OCI-LY3 (cell line): ENCODE results near the gene MYL6.
"Not testable (repeated sequence)": the region's sequence is repeated elsewhere in the genome, so short reads cannot be mapped to it uniquely, and the experiment has no call there.

ENCODE experiments used
- H2AFZ ChIP-seq: fragments of 200-600, 300-600 bp; shearing (Covaris generic); 2 replicates; pipeline ENCODE4 v1.6.0; 2014; ENCODE audit warnings: antibody characterized with exemption, low read depth, low read length
- H3K27ac ChIP-seq: fragments of 200-600, 300-600 bp; sonication (generic); 2 replicates; pipeline ENCODE4 v1.5.1; 2014; ENCODE audit warnings: mild to moderate bottlenecking, low read length, moderate library complexity, mixed read lengths
- H3K27me3 ChIP-seq: fragments of 200-600, 300-600 bp; sonication (generic); 2 replicates; pipeline ENCODE4 v1.6.1; 2014; ENCODE audit warnings: low read depth, low read length, mixed read lengths
- H3K36me3 ChIP-seq: fragments of 200-600, 300-600 bp; sonication (generic); replicated peaks from 2 replicates; pipeline ENCODE3; 2014; ENCODE audit warnings: low read depth, low read length, mixed read lengths
- H3K4me1 ChIP-seq: fragments of 300-600, 200-600 bp; sonication (generic); 2 replicates; pipeline ENCODE4 v1.6.1; 2014; ENCODE audit warnings: low read length, mixed read lengths
- H3K4me2 ChIP-seq: fragments of 200-600, 300-600 bp; sonication (generic); 2 replicates; pipeline ENCODE4 v1.6.1; 2014; ENCODE audit warnings: low read length, mixed read lengths
- H3K4me3 ChIP-seq: fragments of 300-600, 200-600 bp; sonication (generic); 2 replicates; pipeline ENCODE4 v1.5.1; 2014; ENCODE audit warnings: antibody characterized with exemption, mild to moderate bottlenecking, low read length, moderate library complexity
- H3K79me2 ChIP-seq: fragments of 300-600, 200-600 bp; shearing (Covaris generic); 2 replicates; pipeline ENCODE4 v1.6.1; 2014; ENCODE audit warnings: mild to moderate bottlenecking, low read length, mixed read lengths
- H3K9ac ChIP-seq: fragments of 300-600, 200-600 bp; shearing (Covaris generic); 2 replicates; pipeline ENCODE4 v1.6.0; 2014; ENCODE audit warnings: mild to moderate bottlenecking, low read length, moderate library complexity
- H3K9me3 ChIP-seq: fragments of 200-600, 300-600 bp; shearing (Covaris generic); 2 replicates; pipeline ENCODE4 v1.6.1; 2014; ENCODE audit warnings: low read length, mixed read lengths; ENCODE audit not compliant: insufficient read depth
- H4K20me1 ChIP-seq: fragments of 200-600, 300-600 bp; sonication (generic); 2 replicates; pipeline ENCODE4 v1.6.1; 2016; ENCODE audit warnings: low read length, mixed read lengths; ENCODE audit not compliant: insufficient read depth
- EZH2phosphoT487 ChIP-seq: fragments of 200-600 bp; shearing (Covaris generic); IDR thresholded peaks from 2 replicates; pipeline ENCODE4 v1.6.1; 2018; ENCODE audit warnings: antibody characterized with exemption, mixed run types, low read depth
- TF ChIP-seq, protein P1 (sequence below): fragments of 200-600, 300-600 bp; sonication (generic); IDR thresholded peaks from 2 replicates; pipeline ENCODE4 v1.5.1; 2014; ENCODE audit warnings: antibody characterized with exemption, low read length, low read depth

The MYL6 gene

DNA sequence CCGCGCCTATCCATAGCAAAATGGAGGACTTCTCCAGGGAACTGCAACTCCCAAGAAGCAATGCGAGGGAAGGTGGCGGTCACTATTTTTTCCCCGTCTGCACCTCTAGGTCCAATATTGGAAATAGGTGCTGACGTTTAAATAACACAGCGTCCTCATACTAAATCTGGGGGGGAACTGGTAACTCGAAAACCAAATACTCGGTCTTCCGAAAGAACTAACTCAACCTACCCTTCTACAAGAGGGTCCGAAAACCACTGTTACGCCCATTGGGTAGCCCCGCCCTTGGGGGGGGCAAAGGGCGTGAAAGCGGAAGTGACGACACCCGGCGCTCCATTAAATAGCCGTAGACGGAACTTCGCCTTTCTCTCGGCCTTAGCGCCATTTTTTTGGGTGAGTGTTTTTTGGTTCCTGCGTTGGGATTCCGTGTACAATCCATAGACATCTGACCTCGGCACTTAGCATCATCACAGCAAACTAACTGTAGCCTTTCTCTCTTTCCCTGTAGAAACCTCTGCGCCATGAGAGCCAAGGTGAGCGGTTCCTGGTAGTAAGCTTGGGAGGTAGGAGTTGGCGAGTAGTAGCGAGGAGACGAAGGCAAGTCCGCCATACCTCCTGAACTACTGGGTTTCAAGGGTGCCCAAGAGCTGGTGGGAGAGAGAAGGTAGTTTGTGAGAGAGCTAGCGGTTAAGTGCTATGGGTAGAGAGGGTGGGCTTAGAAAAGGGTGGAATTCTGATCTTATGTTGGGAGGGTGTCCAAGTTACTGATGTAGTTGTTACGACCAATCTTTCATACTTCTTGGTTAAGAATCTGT lies 41.7 kb upstream of the MYL6 start, which contains the start of gene RPL41:
TSS of gene RPL41 (plus strand) at position 367 of the 815 bp plus-strand sequence.
- Histone ChIP-seq H3K4me2 (peak within 1 kb of the TSS; percentile 77), H3K9ac (peak within 1 kb of the TSS; percentile 96), H3K4me3 (peak within 1 kb of the TSS; percentile 89), H3K27me3 (no peaks in the 10 kb centered on the region), H3K36me3 (peaks cover 30% of the 10 kb centered on the region), H4K20me1 (no peaks in the 10 kb centered on the region), H3K79me2 (peaks cover 21% of the 10 kb centered on the region), H3K4me1 (peaks cover 18% of the 10 kb centered on the region), H2AFZ (peak within 1 kb of the TSS; percentile 93), H3K9me3 (no peaks in the 10 kb centered on the region), H3K27ac (peak within 1 kb of the TSS; percentile 87)
- no peak for TF ChIP-seq EZH2phosphoT487
- TF ChIP-seq, protein P1, sequence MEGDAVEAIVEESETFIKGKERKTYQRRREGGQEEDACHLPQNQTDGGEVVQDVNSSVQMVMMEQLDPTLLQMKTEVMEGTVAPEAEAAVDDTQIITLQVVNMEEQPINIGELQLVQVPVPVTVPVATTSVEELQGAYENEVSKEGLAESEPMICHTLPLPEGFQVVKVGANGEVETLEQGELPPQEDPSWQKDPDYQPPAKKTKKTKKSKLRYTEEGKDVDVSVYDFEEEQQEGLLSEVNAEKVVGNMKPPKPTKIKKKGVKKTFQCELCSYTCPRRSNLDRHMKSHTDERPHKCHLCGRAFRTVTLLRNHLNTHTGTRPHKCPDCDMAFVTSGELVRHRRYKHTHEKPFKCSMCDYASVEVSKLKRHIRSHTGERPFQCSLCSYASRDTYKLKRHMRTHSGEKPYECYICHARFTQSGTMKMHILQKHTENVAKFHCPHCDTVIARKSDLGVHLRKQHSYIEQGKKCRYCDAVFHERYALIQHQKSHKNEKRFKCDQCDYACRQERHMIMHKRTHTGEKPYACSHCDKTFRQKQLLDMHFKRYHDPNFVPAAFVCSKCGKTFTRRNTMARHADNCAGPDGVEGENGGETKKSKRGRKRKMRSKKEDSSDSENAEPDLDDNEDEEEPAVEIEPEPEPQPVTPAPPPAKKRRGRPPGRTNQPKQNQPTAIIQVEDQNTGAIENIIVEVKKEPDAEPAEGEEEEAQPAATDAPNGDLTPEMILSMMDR = no peak

DNA sequence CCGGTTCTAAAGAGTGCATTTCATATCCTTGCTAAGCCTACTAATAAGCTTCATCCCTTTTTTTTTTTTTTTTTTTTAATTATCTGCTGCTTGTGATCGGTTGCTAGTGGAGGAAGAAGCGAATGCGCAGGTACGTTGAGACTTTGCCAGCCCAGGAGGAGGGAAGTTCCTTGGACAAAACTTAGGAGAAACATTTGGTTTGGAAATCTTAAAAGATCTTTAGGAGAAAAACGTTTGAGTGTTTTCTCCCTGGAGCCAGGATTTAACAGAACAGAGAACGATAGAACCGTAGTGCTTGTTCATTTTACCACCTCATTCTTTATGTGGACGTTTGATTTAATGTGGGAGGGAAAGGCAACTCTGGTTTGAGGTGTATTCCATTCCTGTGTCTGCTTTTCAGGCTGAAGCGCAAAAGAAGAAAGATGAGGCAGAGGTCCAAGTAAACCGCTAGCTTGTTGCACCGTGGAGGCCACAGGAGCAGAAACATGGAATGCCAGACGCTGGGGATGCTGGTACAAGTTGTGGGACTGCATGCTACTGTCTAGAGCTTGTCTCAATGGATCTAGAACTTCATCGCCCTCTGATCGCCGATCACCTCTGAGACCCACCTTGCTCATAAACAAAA lies 41.0 kb upstream of the MYL6 start:
- H3K79me2 ChIP-seq = peaks cover 21% of the 10 kb centered on the region
- peak overlapping the region; percentile 96 for H3K9ac ChIP-seq
- H3K36me3 ChIP-seq = peaks cover 26% of the 10 kb centered on the region
- H3K9me3 ChIP-seq, H4K20me1 ChIP-seq, H3K27me3 ChIP-seq, H2AFZ ChIP-seq: not testable (repeated sequence)
- H3K27ac ChIP-seq = peak overlapping the region; percentile 87
- H3K4me2 ChIP-seq = peak overlapping the region; percentile 77
- H3K4me3 ChIP-seq = peak overlapping the region; percentile 89
- peaks cover 18% of the 10 kb centered on the region for H3K4me1 ChIP-seq

DNA sequence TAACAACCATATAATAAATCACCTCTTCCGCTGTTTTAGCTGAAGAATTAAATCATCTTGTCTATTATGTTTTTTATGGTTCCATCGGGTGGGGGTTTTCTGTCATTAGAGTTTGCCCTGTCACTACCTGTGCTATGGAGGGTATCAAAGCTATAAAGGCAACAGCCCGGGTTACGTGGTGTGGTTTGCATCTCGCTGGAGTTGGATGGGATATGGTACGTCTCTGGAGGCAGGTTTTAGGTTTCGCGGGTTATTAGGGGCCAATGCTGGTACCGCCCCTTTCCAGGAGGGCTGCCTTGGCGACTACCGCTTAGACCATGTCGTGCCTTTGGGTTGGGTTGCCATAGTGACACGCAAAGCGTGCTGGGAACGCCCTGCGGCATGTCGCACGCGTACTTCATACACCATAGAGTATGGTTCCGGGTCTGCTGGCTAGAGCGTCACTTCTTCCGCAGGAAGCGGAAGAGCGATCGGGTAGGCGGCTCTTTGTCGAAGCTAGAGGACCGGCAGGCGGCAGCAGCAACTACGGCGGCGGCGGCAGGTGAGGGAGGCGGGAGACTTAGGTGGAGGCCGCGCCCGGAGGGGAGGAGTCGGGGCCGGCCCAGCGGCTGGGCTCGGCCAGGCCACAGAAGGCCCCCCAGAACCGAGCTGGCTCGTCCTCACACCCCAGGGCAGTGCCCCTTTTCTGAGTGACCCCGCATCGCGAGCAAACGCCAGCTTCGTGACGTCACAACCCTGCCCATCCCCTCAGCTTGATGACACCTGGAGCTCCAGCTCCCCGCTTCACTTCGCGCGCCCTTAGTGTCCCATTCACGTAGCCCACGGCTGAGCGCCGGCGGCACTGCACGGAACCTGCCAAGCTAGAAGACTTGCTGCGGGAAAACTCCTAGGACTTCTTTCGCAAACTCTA lies 40.1 kb upstream of the MYL6 start, which contains the start of gene ZC3H10:
TSS of gene ZC3H10 (plus strand) at position 489 of the 910 bp plus-strand sequence. CDS start 2,297 bp downstream, outside the sequence.
- Histone ChIP-seq H3K4me2 (peak within 1 kb of the TSS; percentile 77), H3K27ac (peak within 1 kb of the TSS; percentile 87), H3K9me3 (no peaks in the 10 kb centered on the region), H3K36me3 (peaks cover 21% of the 10 kb centered on the region), H2AFZ (no peak within 1 kb of the TSS), H4K20me1 (no peaks in the 10 kb centered on the region), H3K27me3 (no peaks in the 10 kb centered on the region), H3K4me1 (peaks cover 18% of the 10 kb centered on the region), H3K79me2 (peaks cover 21% of the 10 kb centered on the region), H3K9ac (peak within 1 kb of the TSS; percentile 96), H3K4me3 (peak within 1 kb of the TSS; percentile 89)
- no peak for TF ChIP-seq EZH2phosphoT487
- TF ChIP-seq, protein P1 = peak; percentile 39

DNA sequence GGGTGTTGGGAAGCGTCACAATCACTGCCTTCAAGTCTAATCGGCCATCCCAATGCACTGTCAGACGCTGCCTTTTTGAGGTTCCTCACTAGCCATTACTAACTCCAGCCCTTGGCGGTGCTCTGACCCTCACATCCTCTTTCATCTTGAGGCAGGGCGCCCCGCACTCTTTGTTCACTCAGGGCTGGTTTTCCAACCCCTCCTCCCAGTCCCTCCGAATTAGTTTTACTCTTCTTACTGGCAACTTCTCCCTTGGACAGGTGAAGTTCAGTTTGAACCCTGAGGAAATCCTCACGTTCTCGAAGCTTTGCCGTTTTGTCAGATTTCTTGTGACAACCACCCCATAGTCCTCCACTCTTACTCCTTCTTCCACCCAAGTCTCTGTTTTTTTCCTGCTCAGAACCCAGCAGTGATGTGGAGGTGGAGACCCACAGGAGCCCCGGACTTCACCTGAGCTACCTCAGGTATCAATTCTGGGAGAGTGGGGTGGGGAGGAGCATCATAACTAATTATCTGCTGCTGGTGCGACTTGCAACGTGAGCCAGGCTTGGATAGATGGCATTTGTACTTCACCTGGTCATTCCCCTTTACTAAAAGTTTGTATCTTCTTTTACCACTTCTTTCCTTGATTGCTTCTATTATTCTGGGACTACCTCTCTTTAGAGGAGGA lies 39.3 kb upstream of the MYL6 start:
- H3K27me3 ChIP-seq = no peaks in the 10 kb centered on the region
- H2AFZ ChIP-seq = no peak overlapping the region
- H4K20me1 ChIP-seq = no peaks in the 10 kb centered on the region
- peak overlapping the region; percentile 89 for H3K4me3 ChIP-seq
- H3K27ac ChIP-seq = peak overlapping the region; percentile 69
- H3K36me3 ChIP-seq = peaks cover 17% of the 10 kb centered on the region
- H3K4me2 ChIP-seq = peak overlapping the region; percentile 72
- peaks cover 18% of the 10 kb centered on the region for H3K4me1 ChIP-seq
- H3K79me2 ChIP-seq = peaks cover 21% of the 10 kb centered on the region
- peak overlapping the region; percentile 76 for H3K9ac ChIP-seq
- TF ChIP-seq, protein P1 = no peak
- no peak for TF ChIP-seq EZH2phosphoT487
- H3K9me3 ChIP-seq = no peaks in the 10 kb centered on the region
